Lower leg skin (tissue), 3 donors: ENCODE data around the gene STK17B.

Experiments used
- POLR2A ChIP-seq, 2 donors: fragments of 450-650 bp; IDR thresholded peaks; one replicate each; pipeline ENCODE4 v1.6.1; 2016 to 2017; ENCODE audit warnings: antibody characterized with exemption in 2 of 2, mild to moderate bottlenecking in 1 of 2, moderate library complexity in 1 of 2
- TF ChIP-seq, protein P1 (sequence below), 3 donors: fragments of 450-650 bp; IDR thresholded peaks; one replicate each; pipeline ENCODE4 v1.5.1; 2016; ENCODE audit warnings: antibody characterized with exemption in 3 of 3, mild to moderate bottlenecking in 3 of 3, moderate library complexity in 2 of 3

DNA sequence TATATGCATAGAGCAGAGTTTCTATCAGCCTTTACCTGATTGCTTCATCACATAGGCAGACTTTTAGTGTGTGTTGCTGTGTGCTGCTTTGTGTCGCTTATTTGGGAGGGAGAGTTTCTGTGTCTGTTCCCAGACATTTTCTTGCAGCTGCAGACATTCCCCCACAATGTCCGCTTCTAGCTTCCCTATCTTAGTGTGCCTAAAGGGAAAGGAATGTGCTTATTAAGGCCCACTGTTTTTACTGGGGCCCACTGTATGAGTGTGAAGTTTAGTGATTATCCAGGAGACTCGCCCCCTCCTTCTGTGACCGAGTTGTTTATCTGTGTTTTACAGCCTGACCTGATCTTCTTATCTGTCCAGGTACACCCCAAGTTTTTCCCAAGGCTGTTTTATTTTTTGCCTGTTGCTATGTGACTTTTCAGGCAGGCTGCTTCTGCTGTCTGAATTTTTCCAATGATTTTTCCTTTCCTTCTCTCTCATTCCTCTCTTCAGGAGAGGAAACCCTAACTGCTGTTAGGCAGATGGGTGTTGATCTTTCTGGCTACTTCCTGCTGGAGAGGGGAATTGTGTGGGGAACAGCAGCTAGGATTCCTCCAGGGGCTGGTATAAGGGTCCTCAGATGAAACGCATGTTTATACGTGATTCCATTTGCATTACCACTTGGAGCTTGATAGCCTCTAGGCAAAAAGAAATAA is 47.6 kb downstream of the STK17B start:
- TF ChIP-seq POLR2A (IDR thresholded peaks at IDR 0.05) = no peak
- TF ChIP-seq, protein P1, sequence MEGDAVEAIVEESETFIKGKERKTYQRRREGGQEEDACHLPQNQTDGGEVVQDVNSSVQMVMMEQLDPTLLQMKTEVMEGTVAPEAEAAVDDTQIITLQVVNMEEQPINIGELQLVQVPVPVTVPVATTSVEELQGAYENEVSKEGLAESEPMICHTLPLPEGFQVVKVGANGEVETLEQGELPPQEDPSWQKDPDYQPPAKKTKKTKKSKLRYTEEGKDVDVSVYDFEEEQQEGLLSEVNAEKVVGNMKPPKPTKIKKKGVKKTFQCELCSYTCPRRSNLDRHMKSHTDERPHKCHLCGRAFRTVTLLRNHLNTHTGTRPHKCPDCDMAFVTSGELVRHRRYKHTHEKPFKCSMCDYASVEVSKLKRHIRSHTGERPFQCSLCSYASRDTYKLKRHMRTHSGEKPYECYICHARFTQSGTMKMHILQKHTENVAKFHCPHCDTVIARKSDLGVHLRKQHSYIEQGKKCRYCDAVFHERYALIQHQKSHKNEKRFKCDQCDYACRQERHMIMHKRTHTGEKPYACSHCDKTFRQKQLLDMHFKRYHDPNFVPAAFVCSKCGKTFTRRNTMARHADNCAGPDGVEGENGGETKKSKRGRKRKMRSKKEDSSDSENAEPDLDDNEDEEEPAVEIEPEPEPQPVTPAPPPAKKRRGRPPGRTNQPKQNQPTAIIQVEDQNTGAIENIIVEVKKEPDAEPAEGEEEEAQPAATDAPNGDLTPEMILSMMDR (IDR thresholded peaks at IDR 0.05) = no peak
